H1 (cell line): ENCODE data around the gene CEP250. TPM values are rescaled to one million over a fixed set of nuclear protein-coding genes. Genes with fewer than 3 reads are reported as not detected.

Source experiments
- KDM5A ChIP-seq: fragments of 200-600 bp; IDR thresholded peaks from 2 replicates; pipeline ENCODE4 v1.7.1; 2012; ENCODE audit warnings: mild to moderate bottlenecking, low read length, inconsistent platforms, mixed read lengths
- NANOG ChIP-seq: IDR thresholded peaks from 2 replicates; pipeline ENCODE4 v1.6.1; 2011; ENCODE audit warnings: low read length, low read depth, mild to moderate bottlenecking, inconsistent platforms; ENCODE audit not compliant: insufficient read depth, poor library complexity, severe bottlenecking
- POU5F1 ChIP-seq: IDR thresholded peaks from 2 replicates; pipeline ENCODE4 v1.6.1; 2011; ENCODE audit warnings: low read depth, mild to moderate bottlenecking, low read length, moderate library complexity
- polyA plus RNA-seq, 7 experiments: library from polyadenylated mRNA; depleted of rRNA in 3 of 7; stranded (reverse) in 5 of 7; unstranded in 2 of 7; fragments of >200 nt in 5 of 7; fragments of 200-250 nt in 2 of 7; gene quantifications; 1 replicate in 5 of 7; 2 replicates in 1 of 7; 4 replicates in 1 of 7; pipeline versions ENCODE4 v1.2.1 to v1.2.3, GENCODE V29; 2011 to 2013; ENCODE audit warnings: missing spikeins in 2 of 7, mixed read lengths in 2 of 7
- total RNA-seq: library from RNA; stranded (reverse); fragmentation: NEBNext Ultra II Directional; extraction: Animal tissue kit (Norgen Biotek cat#: 25700); gene quantifications from 2 replicates; pipeline ENCODE4 v1.2.1, GENCODE V29; 2021

Gene CEP250
- total and polyA plus RNA-seq, 2 of the 8 experiments (the other 6 are each of a cell fraction or from before 2014, with no cell fraction given), result 2.6 to 33.7 TPM

GRCh38 chr20:35503281-35503680 lies 47.9 kb downstream of the CEP250 start (continued):
- TF ChIP-seq POU5F1 (no peak), KDM5A (no peak), NANOG (no peak)
